HTERT RPE-1 (cell line): Measurements from ENCODE around the gene ARL6IP4.
"Not testable (repeated sequence)": the region's sequence is repeated elsewhere in the genome, so short reads cannot be mapped to it uniquely, and the experiment has no call there.

Source experiments
- in situ Hi-C: fragments of 300-500 bp; cut with MboI; formaldehyde crosslinking; loops from 4 replicates; pipeline ENCODE4 v1.14.3; 2020; ENCODE audit warnings: low sequenced_read_pairs

ARL6IP4 gene

DNA sequence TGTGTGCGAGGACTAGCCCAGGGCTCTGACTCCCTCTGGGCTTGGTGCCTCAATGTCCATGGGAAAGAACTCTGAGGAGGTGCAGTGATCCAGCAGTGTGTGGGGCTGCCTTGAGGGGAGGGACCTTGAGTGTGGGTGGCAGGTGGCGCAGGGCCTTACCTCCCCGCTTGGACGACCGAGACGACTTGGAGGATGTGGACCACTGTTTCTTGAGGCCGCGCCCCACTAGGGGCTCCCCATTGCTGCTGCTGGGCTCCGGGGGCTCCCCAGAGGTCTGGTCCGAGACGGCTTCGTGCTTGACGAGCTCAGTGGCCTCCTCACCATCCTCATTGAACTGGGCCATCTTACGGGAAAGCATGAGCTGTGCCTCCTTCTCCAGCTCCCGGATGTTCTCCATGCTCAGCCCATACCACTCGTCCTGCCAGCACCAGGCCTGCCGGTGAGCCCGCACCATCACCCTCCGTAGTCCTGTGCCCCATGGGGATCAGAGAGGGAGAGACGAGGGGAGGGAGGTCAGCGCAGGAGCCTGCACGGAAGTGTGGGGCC lies 24.7 kb downstream of the ARL6IP4 start:
- in situ Hi-C loops = no loop called here

GRCh38 chr12:123006977-123007376 lies 26.5 kb downstream of the ARL6IP4 start:
- in situ Hi-C loops = no loop called here

- in situ Hi-C loops = no loop called here
Measured at GRCh38 chr12:123010110-123010509, 29.6 kb downstream of the ARL6IP4 start.

DNA sequence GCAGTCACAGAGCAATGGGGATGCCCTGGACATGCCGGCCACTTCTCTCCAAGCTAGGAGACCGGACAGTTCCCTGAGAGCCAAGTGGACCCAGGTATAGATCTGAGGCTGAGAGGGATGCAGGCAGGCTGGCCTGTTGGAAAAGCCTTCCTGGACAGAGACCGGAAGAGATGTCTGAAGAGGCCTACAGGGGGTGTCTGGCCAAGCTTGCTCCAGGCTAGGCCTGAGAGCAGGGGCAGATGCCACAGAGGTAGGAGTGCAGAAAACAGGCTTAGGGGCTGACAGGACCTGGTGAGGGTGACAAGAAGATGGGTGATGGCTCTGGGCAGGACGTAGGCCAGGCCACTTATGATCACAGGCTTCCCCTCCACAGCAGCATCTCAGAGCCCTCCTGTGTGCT lies 30.2 kb downstream of the ARL6IP4 start:
- in situ Hi-C loops = no loop called here

DNA sequence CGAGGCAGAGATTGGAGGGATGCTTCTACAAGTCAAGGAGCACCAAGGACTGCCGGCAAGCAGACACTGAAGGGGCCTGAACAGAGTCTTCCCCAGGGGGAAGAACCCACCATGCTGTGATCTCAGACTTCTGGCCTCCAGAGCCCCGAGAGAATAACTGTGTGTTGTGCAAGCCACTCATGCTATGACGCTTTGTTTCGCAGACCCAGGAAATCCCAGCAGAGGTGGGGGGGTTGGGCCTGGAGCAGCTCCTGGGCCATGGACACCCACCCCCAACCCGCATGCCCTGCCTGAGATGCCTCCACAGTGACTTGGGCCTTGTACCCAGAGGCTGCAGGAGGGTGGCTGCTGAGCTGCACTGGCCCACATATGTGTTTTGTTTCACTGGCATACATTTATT lies 31.2 kb downstream of the ARL6IP4 start:
- in situ Hi-C loops = no loop called here

- in situ Hi-C loops = no loop called here
Measured at GRCh38 chr12:123013185-123014095, 33.0 kb downstream of the ARL6IP4 start.

GRCh38 chr12:123014473-123014872 lies 34.0 kb downstream of the ARL6IP4 start:
- in situ Hi-C loops = not testable (repeated sequence)

DNA sequence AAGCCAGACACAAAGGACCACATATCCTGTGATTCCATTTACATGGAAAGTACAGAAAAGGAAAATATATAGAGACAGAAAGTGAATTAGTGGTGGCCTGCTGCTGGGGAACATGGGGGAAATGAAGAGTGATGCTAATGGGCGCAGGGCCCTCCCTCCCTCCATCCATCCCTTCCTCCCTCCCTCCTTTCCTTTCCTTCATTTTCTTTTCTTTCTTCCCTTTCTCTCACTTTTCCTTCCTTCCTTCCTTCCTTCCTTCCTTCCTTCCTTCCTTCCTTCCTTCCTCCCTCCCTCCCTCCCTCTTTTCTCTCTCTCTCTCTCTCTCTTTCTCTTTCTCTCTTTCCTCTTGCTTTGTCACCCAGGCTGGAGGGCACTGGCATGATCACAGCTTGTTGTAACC lies 37.3 kb downstream of the ARL6IP4 start:
- in situ Hi-C loops = no loop called here

DNA sequence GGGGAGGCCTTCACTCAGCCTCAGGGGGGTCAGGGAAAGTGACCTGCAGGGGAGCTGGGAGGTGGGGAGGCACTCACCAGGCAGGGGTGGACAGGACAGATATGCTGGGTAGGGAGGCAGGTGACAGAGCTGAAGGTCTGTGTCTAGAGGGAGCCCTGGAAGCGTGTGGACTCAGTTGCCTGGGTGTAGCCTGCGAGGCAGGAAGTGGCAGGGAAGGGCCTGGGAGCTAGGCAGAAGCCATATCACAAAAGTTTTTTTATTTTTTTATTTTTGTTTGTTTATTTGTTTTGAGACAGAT lies 39.3 kb downstream of the ARL6IP4 start:
- in situ Hi-C loops = no loop called here

DNA sequence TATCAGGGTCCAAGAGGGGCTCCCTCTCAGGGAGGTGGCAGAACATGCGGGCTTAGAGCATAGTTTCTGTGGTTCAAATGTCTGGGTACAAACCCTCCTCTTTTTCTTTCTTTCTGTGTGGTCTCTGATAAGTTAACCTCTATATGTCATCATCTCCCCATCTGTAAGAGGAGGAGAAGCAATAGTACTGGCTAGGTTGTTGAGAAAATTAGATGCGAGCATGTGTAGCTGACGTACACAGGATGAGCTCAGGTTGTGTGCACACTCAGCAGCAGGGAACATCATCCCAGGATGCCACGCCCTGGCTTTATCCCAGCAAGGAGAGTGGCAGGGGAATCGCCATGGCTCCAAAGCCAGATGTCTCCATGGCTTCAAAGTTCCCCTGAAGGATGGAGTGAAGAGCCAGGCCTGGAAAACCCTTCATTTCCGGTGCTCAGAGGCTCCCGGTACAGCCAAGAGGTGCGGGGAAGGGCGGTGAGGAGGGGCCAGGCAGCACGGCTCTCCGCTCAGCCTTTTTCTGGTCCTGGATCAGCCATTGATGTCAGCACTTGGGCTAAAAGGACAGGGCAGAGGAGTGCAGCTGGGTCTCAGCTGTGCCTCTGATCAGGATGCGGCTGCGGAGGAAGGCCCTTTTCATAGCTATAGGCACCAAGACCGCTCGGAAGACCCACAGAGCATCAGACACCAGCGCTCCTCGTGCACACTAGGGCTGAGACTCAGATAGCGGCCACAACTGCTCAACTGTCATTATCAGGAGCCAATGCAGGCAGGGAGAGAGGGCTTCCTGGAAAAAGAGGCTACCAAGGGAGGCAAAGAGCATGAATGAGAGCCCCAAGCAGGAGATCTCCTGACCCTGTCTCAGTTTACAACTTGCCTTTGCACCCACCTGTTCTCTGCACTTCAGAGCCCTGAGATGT lies 41.5 kb downstream of the ARL6IP4 start:
- in situ Hi-C loops = no loop called here

DNA sequence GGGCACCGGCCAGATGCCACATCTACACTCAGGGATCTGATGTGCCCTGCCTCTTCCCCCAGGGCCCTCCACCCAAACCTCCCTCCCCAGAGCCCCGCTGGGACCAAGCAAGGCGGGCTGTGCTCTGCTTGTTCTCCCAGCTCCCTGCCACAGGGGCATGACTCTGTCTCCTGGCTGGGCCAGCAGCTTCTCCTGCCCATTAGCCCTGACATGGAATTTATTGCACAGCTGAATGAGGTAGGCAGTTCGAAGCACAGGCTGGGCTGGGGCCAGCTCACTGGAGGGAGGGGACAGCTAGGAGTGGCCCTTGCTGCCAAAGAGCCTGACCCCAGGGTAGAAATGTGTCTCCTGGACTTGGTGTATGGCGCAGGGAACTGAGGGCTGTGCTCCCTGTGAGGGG lies 42.4 kb downstream of the ARL6IP4 start:
- in situ Hi-C loops = no loop called here

GRCh38 chr12:123024819-123025391 lies 44.4 kb downstream of the ARL6IP4 start:
- in situ Hi-C loops = no loop called here

DNA sequence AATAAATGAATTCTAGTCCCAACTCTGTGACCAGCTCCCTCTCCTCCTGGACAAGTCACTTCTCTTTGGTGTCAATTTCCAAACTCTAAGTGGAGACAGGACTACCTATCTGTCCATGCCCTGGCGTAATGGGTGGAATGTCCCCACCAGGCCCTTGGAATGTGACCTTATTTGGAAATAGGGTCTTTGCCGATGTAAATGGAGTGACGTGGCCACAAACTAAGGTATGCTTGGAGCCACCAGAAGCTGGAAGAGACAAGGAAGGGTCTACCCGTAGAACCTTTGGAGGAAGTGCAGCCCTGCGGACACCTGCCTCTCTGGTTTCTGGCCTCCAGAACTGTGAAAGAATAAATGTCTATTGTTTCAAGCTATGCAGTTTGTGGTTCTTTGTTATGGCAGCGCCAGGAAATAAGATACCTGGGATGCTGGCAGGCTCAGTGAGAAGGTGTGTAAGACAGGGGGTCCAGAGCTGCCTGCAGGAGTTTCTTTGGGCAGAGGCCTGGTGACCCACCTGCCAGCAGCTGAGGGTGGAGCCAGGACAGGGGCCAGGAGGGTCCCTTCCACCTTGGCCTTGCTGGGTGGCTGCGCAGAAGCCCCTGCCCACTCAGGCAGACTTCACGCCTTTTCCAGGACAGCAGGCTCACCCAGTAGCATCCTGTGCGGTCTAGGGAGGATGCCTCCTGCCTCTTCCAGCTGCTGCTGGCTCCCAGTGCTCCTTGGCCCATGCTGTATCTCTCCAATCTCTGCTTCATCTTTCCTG lies 45.8 kb downstream of the ARL6IP4 start:
- in situ Hi-C loops = no loop called here

- in situ Hi-C loops = no loop called here
Measured at GRCh38 chr12:123027726-123028445, 47.4 kb downstream of the ARL6IP4 start.

GRCh38 chr12:123028475-123028874 lies 48.0 kb downstream of the ARL6IP4 start:
- in situ Hi-C loops = no loop called here

DNA sequence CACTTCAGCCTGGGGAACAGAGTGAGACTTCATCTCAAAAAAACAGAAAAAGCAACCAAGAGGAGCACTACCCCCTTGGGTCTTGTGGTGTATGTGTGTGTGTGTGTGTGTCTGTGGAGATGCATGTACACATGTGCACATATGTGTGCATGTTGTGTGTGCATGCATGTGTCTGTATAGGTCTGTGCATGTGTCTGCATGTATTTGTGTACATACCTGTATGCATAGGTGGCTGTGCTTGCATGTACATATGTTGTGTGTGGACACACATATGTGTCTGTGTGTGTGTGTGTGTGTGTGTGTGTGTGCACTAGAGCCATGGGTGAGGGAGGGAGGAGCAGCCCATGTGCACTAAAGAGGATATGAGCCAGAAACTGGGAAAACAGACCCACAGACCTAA lies 49.1 kb downstream of the ARL6IP4 start:
- in situ Hi-C loops = no loop called here

DNA sequence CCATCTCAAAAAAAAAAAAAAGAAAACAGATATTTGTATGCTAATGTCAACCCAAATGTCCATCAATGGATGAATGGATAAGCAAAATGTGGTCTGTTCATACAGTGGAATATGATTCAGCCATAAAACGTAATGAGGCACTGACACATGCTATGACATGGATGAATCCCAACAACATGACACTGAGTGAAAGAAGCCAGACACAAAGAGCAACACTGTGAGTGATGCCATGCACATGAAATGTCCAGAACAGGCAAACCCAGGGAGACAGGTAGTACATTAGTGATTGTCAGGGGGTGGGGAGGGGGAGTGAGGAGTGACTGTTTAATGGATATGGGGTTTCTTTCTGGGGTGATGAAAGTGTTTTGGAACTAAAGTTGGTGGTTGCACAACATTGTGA lies 50.2 kb downstream of the ARL6IP4 start:
- in situ Hi-C loops = no loop called here

DNA sequence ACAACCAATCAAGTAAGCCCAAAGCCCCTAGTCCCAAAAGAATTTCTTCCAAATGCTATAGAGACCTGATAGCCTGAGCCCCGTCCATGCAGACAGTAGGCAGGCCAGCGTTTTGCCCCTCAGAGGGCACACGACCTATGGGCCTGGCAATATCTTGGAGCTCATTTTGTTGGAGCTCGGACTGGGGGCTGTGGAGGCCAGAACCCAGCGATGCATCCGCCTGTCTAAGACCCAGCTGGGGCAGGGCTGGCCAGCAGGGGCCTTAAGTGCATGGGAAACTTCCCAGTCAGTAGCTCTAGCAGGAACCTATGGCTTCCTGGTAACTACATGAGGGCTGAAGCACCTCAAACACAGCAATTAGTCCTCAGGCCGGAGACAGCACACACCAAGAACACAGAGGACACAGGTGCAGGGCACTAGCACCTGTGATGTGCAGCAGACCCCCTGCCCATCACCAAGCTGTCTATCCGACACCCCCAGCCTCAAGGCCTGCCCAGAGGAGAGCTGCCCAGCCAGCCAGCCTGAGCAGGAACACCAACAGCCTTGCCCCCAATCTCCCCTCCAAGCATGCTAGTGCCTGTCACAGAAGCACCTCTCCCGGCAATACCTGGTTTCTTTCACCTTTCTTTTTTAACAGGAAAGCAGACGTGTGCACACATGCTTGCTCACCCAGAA lies 50.8 kb downstream of the ARL6IP4 start:
- in situ Hi-C loops = no loop called here
